Heart left ventricle (tissue), 16 donors: ENCODE measurements around the gene CD48. TPM values are rescaled to one million over a fixed set of nuclear protein-coding genes. Genes with fewer than 3 reads are reported as not detected.

Source experiments
- ATAC-seq, 4 donors: fragments of 200-7000 bp; cut with Tn5 transposase; one replicate each; pipeline ENCODE4 v1.9.1; 2020 to 2022; ENCODE audit warnings: moderate library complexity in 4 of 4, mild to moderate bottlenecking in 3 of 4, moderate number of reproducible peaks in 1 of 4
- DNase-seq, 5 donors: peaks; one replicate each; pipeline ENCODE4 v3.0.0-alpha.2; 2020
- H3K27ac ChIP-seq, 12 donors: fragments of 200-600 bp; sonication (generic) in 4 of 12; one replicate each; pipeline versions ENCODE4 v1.5.0 to v1.8.0; 2016 to 2022; ENCODE audit warnings: mild to moderate bottlenecking in 2 of 12
- H3K27me3 ChIP-seq, 9 donors: fragments of 200-600 bp; sonication (generic) in 2 of 9; one replicate each; pipeline versions ENCODE4 v1.5.1 to v1.8.0; 2016 to 2022; ENCODE audit warnings: mild to moderate bottlenecking in 3 of 9
- H3K36me3 ChIP-seq, 9 donors: fragments of 200-600 bp; sonication (generic) in 2 of 9; one replicate each; pipeline versions ENCODE4 v1.5.0 to v1.8.0; 2018 to 2022; ENCODE audit warnings: mild to moderate bottlenecking in 2 of 9
- H3K4me1 ChIP-seq, 12 donors: fragments of 200-600 bp; sonication (generic) in 4 of 12; one replicate each; pipeline versions ENCODE4 v1.5.0 to v1.8.0; 2016 to 2022; ENCODE audit warnings: mild to moderate bottlenecking in 3 of 12
- H3K4me3 ChIP-seq, 12 donors: fragments of 200-600 bp; sonication (generic) in 4 of 12; one replicate each; pipeline versions ENCODE4 v1.5.0 to v1.8.0; 2017 to 2022; ENCODE audit warnings: mild to moderate bottlenecking in 9 of 12, moderate library complexity in 4 of 12
- H3K9me3 ChIP-seq, 12 donors: fragments of 200-600 bp; sonication (generic) in 4 of 12; one replicate each; pipeline versions ENCODE4 v1.5.0 to v1.8.0; 2016 to 2022; ENCODE audit warnings: mild to moderate bottlenecking in 1 of 12
- CTCF ChIP-seq, 12 donors: fragments of 200-600 bp; sonication (generic) in 4 of 12; IDR thresholded peaks; one replicate each; pipeline versions ENCODE4 v1.5.0 to v1.8.0; 2018 to 2022; ENCODE audit warnings: antibody characterized with exemption in 12 of 12, mild to moderate bottlenecking in 5 of 12
- POLR2A ChIP-seq, 2 donors: fragments of 450-650 bp; IDR thresholded peaks; one replicate each; pipeline ENCODE4 v1.6.1; 2017; ENCODE audit warnings: antibody characterized with exemption in 2 of 2, mild to moderate bottlenecking in 2 of 2, moderate library complexity in 2 of 2
- WGBS, 4 donors: extraction: QIAGEN DNeasy Blood & Tissue Kit in 2 of 4; methylation state at CpG; one replicate each; pipeline versions ENCODE4 v1.1.5 to v1.1.7; 2013 to 2018; 5-methylcytosine and 5-hydroxymethylcytosine counted together
- intact Hi-C, 10 donors: fragments of 100-400 bp; cut with DNase I; formaldehyde crosslinking; loops; one replicate each; pipeline versions ENCODE4 v1.11.1 to v1.14.2; 2022
- polyA plus RNA-seq, 2 donors: library from polyadenylated mRNA; stranded (reverse); fragments of 200-250 nt; gene quantifications; one replicate each; pipeline ENCODE4 v1.2.3, GENCODE V29; 2013
- total RNA-seq, 9 donors: library from RNA; depleted of rRNA in 2 of 9; stranded (reverse); fragments of >200 nt in 2 of 9; fragmentation: NEBNext Ultra II Directional in 3 of 9; extraction: Animal tissue kit (Norgen Biotek cat#: 25700) in 3 of 9; gene quantifications; one replicate each; pipeline versions ENCODE4 v1.1.0 to v1.2.4, GENCODE V29; 2016 to 2023
- donor health status: ischemic (EF 13 %, LVEDD 7.1; RV severe dilation, severe dysfunction).
- donor health status: healthy with polysubstance abuse.
- donor health status: DM: no; HTN: yes; CAD: no.
- donor health status: DM: no; HTN: no; CAD: no.
- donor health status: ischemic (EF 25% LVEDD 6.9; RV normal size, moderate dysfunction).
- donor health status: ischemic (EF 25% LVEDD 5.7; RV mildly dilated, moderate dysfunction).
- donor health status: healthy.
- donor health status: DM: yes; HTN: yes; CAD: no.
- donor health status: ischemic (EF 35%, LVEDD 5.7; RV mildly dilated, moderate dysfunction).
- donor health status: nonischemic (EF 11% LVEDD 7.7; RV severe dilation, severe dysfunction).
- donor health status: DM: yes; HTN: yes; CAD: no.
- donor health status: PGD.
- donor health status: ischemic (EF 29% LVEDD 5.4; RV normal size, mild dysfunction).
- donor health status: nonischemic (EF 23%, LVEDD 6.1; RV moderate dilation, normal function).

CD48 gene
- total and polyA plus RNA-seq, 11 donors = 0.49 to 31.6 (median 0.71) TPM

GRCh38 chr1:160647329-160647720 lies 64.3 kb downstream of the CD48 start:
- Histone ChIP-seq H3K4me3 (peak overlapping the region in 2 of 12 donors; percentile 28 to 52), H3K4me1 (peaks cover 0 to 39% (median 3%) of the 10 kb centered on the region in 12 donors), H3K27me3 (peaks cover 0 to 2% (median 0%) of the 10 kb centered on the region in 9 donors), H3K9me3 (no peaks in the 10 kb centered on the region), H3K27ac (peak overlapping the region in 1 of 12 donors; percentile 84), H3K36me3 (no peaks in the 10 kb centered on the region)
- no peak for TF ChIP-seq POLR2A (IDR thresholded peaks at IDR 0.05)
- TF ChIP-seq CTCF (IDR thresholded peaks at IDR 0.05) = no peak
- intact Hi-C loops = no loop called here
- WGBS, 4 donors = 74 to 88% (median 78%) methylated on average over 3 of the region's 3 CpGs
- DNase-seq (no peak), ATAC-seq (no peak)

DNA sequence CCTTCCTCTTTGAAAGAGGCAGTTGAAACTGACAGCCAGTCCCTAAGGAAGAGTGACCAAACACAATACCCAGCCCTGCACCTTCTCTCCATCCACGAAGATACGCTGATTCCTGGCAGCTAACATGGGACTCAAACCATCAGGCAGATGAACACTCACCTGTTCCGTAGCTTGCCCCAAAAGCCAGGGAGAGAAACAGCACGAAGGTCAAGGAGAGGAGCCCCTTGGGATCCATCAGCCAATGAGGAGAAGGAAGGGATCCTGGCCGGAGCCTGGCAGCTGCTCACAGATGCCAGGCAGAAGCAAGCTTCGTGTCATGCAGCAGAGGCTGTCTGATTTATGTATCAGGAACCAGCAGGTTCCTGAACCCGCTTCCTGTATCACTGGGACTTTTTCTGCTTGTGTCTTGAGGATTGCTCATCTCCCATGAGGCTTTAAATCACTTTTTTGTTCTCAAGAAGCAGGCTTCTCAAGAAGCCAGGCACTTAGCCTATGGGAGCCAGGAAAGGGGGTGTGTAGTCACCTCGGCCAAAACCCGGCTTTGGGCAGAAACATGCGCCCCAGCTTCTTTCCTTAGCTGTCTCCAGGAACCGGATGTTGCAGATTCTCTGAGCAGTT lies 64.8 kb downstream of the CD48 start, which contains the start of gene SLAMF1:
TSS of gene SLAMF1 (minus strand) at position 334 of the 618 bp plus-strand sequence. CDS start at position 235, 99 bp downstream.
- 50 to 65% (median 57%) methylated on average over 11 of the region's 11 CpGs for WGBS, 4 donors
- no peaks in the 10 kb centered on the region for H3K36me3 ChIP-seq
- peak within 1 kb of the TSS in 3 of 12 donors; percentile 4 to 52 (median 28) for H3K4me3 ChIP-seq
- peak within 1 kb of the TSS in 1 of 12 donors; percentile 84 for H3K27ac ChIP-seq
- DNase-seq = no peak
- intact Hi-C loops = no loop called here
- H3K27me3 ChIP-seq = peaks cover 0 to 2% (median 0%) of the 10 kb centered on the region in 9 donors
- peak in 2 of 4 donors; percentile 20 to 32 for ATAC-seq
- no peaks in the 10 kb centered on the region for H3K9me3 ChIP-seq
- peaks cover 0 to 42% (median 3%) of the 10 kb centered on the region in 12 donors for H3K4me1 ChIP-seq
- TF ChIP-seq CTCF (IDR thresholded peaks at IDR 0.05) (no peak), POLR2A (IDR thresholded peaks at IDR 0.05) (no peak)

- ATAC-seq (no peak), DNase-seq (no peak)
- peak overlapping the region in 2 of 12 donors; percentile 28 to 52 for H3K4me3 ChIP-seq
- WGBS, 4 donors = 82 to 94% (median 88%) methylated on average over 1 of the region's 1 CpG
- TF ChIP-seq CTCF (IDR thresholded peaks at IDR 0.05) (no peak), POLR2A (IDR thresholded peaks at IDR 0.05) (no peak)
- H3K27ac ChIP-seq = peak overlapping the region in 1 of 12 donors; percentile 84
- no peaks in the 10 kb centered on the region for H3K36me3 ChIP-seq
- no peaks in the 10 kb centered on the region for H3K9me3 ChIP-seq
- H3K4me1 ChIP-seq = peaks cover 0 to 42% (median 1%) of the 10 kb centered on the region in 12 donors
- intact Hi-C loops = no loop called here
- peaks cover 0 to 2% (median 0%) of the 10 kb centered on the region in 9 donors for H3K27me3 ChIP-seq
Observed at GRCh38 chr1:160646180-160646579, 65.4 kb downstream of the CD48 start.

DNA sequence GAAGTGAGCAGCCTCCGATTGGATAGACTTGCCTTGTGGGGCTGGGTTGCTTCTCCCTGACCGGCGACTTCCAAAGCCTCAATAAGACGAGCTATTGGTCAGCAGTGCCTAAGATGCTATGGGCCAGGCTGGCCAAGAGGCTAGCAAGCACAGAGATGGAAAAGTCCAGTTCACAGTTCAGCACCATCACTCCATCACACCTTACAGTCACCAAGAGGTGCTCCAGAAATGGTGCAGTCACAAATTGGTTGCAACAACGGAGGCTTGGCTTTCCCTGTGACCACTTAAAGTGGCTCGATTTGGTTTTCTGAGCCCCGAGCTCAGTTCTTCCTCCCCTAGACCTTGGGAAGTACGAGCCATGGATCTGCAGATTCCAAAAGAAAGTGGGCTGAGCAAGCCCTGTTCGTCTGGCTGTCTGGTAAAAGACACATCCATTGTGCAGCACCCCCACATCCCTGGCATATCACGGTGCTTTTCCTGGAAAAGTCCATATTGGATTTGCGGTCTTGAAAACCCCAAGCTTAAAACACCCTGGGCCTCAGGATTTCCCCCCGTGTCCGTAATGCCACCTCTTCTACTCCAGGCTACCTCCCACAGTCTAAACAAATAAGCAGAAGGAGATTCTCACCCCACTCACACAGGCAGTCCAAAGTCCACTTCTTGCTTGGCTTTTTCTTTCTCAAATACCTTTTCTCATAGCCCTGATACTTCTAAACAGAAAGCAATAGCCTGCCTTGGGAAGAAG lies 66.1 kb downstream of the CD48 start:
- WGBS, 4 donors = 85 to 92% (median 89%) methylated on average over 13 of the region's 13 CpGs
- H3K9me3 ChIP-seq = no peaks in the 10 kb centered on the region
- intact Hi-C loops = no loop called here
- DNase-seq (no peak), ATAC-seq (no peak)
- TF ChIP-seq POLR2A (IDR thresholded peaks at IDR 0.05) (no peak), CTCF (IDR thresholded peaks at IDR 0.05) (no peak)
- H3K4me3 ChIP-seq = peak overlapping the region in 1 of 12 donors; percentile 52
- H3K4me1 ChIP-seq = peaks cover 0 to 47% (median 0%) of the 10 kb centered on the region in 12 donors
- H3K27ac ChIP-seq = peak overlapping the region in 1 of 12 donors; percentile 84
- H3K36me3 ChIP-seq = no peaks in the 10 kb centered on the region
- peaks cover 0 to 2% (median 0%) of the 10 kb centered on the region in 9 donors for H3K27me3 ChIP-seq
